ENCODE data around the gene ANLN.

ANLN gene

DNA sequence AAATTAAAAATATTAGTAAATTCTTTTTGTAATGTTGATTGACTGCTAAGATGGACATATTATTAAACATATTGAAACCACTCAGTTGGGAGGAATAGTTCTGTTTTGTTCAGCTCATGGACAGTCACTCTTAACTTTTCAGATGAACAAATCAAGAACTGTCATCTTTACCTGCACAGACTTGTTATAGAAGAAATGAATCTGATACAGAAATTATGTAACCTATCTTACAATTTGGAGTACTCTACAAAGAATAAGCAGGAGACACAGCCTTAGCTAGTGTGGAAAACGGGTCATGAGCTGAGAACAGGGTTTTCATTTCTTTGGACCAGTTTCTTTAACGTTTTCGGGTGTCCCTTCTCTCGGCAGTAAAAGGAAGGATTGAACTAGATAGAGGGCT, 1.2 kb upstream of the ANLN start:
- H3K27me3 Mint-ChIP-seq (ENCODE audit: low read depth) = peaks cover 7% of the 10 kb centered on the region
- H3K4me3 Mint-ChIP-seq = peak overlapping the region; percentile 22
- peaks cover 27% of the 10 kb centered on the region for H3K4me1 Mint-ChIP-seq (ENCODE audit: low read depth)
- H3K9me3 Mint-ChIP-seq = no peaks in the 10 kb centered on the region
- no peak overlapping the region for H3K27ac Mint-ChIP-seq
- H3K36me3 Mint-ChIP-seq (ENCODE audit: low read depth) = peaks cover 19% of the 10 kb centered on the region
- DNase-seq (ENCODE audit: low spot score) = no peak

- Mint-ChIP-seq H3K4me1 (ENCODE audit: low read depth) (peaks cover 37% of the 10 kb centered on the region), H3K27me3 (ENCODE audit: low read depth) (peaks cover 7% of the 10 kb centered on the region), H3K4me3 (peak overlapping the region; percentile 92), H3K27ac (peak overlapping the region; percentile 81), H3K9me3 (peaks cover 14% of the 10 kb centered on the region), H3K36me3 (ENCODE audit: low read depth) (peaks cover 36% of the 10 kb centered on the region)
- DNase-seq (ENCODE audit: low spot score) = peak; percentile 78
These were observed 783 bp downstream of the ANLN start for GRCh38 chr7:36390199-36391090.

- peak; percentile 29 for DNase-seq (ENCODE audit: low spot score)
- Mint-ChIP-seq H3K36me3 (ENCODE audit: low read depth) (peaks cover 45% of the 10 kb centered on the region), H3K4me3 (peak overlapping the region; percentile 92), H3K27ac (peak overlapping the region; percentile 81), H3K9me3 (peaks cover 21% of the 10 kb centered on the region), H3K4me1 (ENCODE audit: low read depth) (peaks cover 40% of the 10 kb centered on the region), H3K27me3 (ENCODE audit: low read depth) (peaks cover 4% of the 10 kb centered on the region)
These were observed 2.0 kb downstream of the ANLN start for GRCh38 chr7:36391436-36392198.

DNA sequence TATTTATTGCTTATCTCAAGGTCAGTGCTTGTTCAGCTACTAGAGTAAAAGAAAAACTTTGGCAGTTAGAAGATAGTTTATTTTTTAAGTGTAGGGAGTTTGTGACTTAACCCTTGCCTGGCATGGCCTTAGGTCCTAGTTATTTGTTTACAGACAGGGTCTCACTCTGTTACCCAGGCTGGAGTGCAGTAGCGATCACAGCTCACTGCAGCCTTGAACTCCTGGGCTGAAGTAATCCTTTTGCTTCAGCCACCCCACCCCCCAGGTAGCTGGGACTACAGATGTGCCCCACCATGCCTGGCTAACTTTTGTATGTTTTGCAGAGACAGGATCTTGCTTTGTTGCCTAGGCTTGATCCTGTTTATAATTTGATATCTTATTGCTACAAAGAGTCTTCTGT, 4.2 kb downstream of the ANLN start:
- no peak for DNase-seq (ENCODE audit: low spot score)
- peaks cover 21% of the 10 kb centered on the region for H3K9me3 Mint-ChIP-seq
- peak overlapping the region; percentile 16 for H3K4me3 Mint-ChIP-seq
- peaks cover 37% of the 10 kb centered on the region for H3K4me1 Mint-ChIP-seq (ENCODE audit: low read depth)
- peaks cover 65% of the 10 kb centered on the region for H3K36me3 Mint-ChIP-seq (ENCODE audit: low read depth)
- H3K27me3 Mint-ChIP-seq (ENCODE audit: low read depth) = no peaks in the 10 kb centered on the region
- H3K27ac Mint-ChIP-seq = no peak overlapping the region

DNA sequence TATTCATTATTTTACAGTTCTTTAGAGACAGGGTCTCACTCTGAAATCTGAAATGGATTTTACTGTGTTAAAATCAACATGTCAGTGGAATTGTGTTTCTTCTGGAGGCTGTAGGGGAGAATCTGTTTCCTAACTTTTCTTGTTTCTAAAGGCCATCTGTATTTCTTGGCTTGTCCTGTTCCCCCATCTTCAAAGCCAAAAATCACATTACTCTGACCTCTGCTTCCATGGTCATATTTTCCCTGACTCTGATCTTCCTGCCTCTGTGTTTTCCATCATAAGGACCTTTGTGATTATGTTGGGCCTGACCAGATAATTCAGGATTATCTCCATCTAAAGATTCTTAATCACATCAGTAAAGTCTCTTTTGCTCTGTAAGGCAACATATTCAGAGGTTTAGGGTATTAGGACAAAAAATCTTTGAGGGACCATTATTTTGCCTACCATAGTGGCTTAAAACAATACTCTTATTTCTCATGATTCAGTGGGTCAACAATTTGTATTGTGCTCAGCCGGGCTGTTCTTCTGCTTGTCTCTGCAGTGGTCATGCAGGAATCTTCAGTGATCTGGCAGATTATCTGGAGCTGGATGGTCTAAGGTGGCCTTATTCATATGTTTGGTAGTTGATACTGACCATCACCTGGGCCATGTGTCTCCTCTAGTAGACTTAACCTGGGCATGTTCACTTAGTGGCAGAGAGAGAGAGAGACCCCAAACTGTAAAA, 5.7 kb downstream of the ANLN start:
- H3K4me1 Mint-ChIP-seq (ENCODE audit: low read depth) = peaks cover 37% of the 10 kb centered on the region
- no peaks in the 10 kb centered on the region for H3K27me3 Mint-ChIP-seq (ENCODE audit: low read depth)
- peak overlapping the region; percentile 33 for H3K27ac Mint-ChIP-seq
- H3K9me3 Mint-ChIP-seq = peaks cover 21% of the 10 kb centered on the region
- no peak overlapping the region for H3K4me3 Mint-ChIP-seq
- H3K36me3 Mint-ChIP-seq (ENCODE audit: low read depth) = peaks cover 77% of the 10 kb centered on the region
- no peak for DNase-seq (ENCODE audit: low spot score)

DNA sequence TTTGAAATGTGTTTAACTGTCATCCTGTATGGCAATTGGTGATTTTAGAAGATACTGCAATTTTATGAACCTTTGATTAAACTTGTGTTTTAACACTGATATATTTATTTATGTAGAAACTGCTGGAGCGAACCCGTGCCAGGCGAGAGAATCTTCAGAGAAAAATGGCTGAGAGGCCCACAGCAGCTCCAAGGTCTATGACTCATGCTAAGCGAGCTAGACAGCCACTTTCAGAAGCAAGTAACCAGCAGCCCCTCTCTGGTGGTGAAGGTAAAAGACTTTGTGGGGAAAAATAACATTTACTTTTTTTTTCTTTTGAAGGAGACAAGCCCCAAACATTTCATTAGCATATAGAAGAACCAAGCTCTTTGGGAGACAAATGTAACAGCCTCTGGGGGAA, 6.5 kb downstream of the ANLN start:
- no peak overlapping the region for H3K4me3 Mint-ChIP-seq
- H3K27me3 Mint-ChIP-seq (ENCODE audit: low read depth) = no peaks in the 10 kb centered on the region
- no peak overlapping the region for H3K27ac Mint-ChIP-seq
- peaks cover 31% of the 10 kb centered on the region for H3K4me1 Mint-ChIP-seq (ENCODE audit: low read depth)
- peaks cover 21% of the 10 kb centered on the region for H3K9me3 Mint-ChIP-seq
- DNase-seq (ENCODE audit: low spot score) = no peak
- peaks cover 77% of the 10 kb centered on the region for H3K36me3 Mint-ChIP-seq (ENCODE audit: low read depth)

- Mint-ChIP-seq H3K4me3 (no peak overlapping the region), H3K27ac (no peak overlapping the region), H3K4me1 (ENCODE audit: low read depth) (peaks cover 19% of the 10 kb centered on the region), H3K36me3 (ENCODE audit: low read depth) (peaks cover 73% of the 10 kb centered on the region), H3K27me3 (ENCODE audit: low read depth) (no peaks in the 10 kb centered on the region), H3K9me3 (peaks cover 11% of the 10 kb centered on the region)
- DNase-seq (ENCODE audit: low spot score) = no peak
These were observed 10.4 kb downstream of the ANLN start for GRCh38 chr7:36400036-36400435.

GRCh38 chr7:36400606-36401005, 10.9 kb downstream of the ANLN start:
- H3K9me3 Mint-ChIP-seq = peaks cover 5% of the 10 kb centered on the region
- peaks cover 71% of the 10 kb centered on the region for H3K36me3 Mint-ChIP-seq (ENCODE audit: low read depth)
- DNase-seq (ENCODE audit: low spot score) = no peak
- H3K27ac Mint-ChIP-seq = no peak overlapping the region
- no peaks in the 10 kb centered on the region for H3K27me3 Mint-ChIP-seq (ENCODE audit: low read depth)
- peaks cover 19% of the 10 kb centered on the region for H3K4me1 Mint-ChIP-seq (ENCODE audit: low read depth)
- no peak overlapping the region for H3K4me3 Mint-ChIP-seq

DNA sequence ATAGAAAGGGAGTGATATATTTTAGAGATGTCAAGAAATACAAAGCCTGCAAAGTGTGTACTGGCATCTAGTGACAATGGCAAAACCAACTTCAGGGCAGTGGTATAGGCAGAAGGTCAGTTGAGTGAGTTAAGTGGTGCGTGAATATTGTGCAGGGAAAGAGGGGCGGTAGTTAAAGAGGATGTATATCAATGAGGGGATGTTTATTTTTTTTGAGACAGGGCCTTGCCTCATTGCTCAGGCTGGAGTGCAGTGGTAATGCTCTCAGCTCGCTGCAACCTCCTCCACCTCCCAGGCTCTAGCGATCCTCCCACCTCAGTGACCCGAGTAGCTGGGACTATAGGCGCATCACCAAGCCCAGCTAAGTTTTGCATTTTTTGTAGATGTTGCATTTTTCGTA, 13.8 kb downstream of the ANLN start:
- Mint-ChIP-seq H3K4me3 (no peak overlapping the region), H3K36me3 (ENCODE audit: low read depth) (peaks cover 60% of the 10 kb centered on the region), H3K4me1 (ENCODE audit: low read depth) (peaks cover 22% of the 10 kb centered on the region), H3K27ac (peak overlapping the region; percentile 38), H3K9me3 (no peaks in the 10 kb centered on the region), H3K27me3 (ENCODE audit: low read depth) (no peaks in the 10 kb centered on the region)
- no peak for DNase-seq (ENCODE audit: low spot score)

DNA sequence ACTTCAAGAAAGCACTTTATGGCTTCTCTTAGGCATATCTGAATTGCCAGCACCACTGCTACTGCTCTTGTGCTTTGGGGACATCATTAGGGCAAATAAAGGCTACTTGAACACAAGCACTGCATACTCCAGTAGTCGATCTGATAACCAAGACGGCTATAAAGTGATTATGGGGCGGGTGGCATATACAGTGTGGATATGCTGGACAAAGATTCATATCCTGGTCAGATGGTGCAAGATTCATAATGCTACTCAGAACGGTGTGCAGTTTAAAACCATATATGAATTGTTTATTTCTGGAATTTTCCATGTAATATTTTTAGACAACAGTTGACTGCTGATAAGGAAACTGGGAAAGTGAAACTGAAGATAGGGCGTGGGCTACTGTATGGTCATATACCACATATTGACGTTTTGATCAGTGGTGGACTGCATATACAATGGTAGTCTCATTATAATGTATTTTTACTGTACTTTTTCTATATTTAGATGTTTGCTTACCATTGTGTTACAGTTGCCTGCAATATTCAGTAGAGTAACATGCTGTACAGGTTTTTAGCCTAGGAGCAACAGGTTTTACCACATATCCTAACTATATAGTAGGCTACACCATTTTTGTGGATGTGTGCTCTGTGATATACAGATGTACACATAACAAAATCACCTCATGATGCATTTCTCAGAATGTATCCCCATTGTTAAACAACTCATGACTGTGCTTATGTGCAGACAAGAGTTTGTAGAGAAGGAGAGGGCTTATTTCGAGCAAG, 15.2 kb downstream of the ANLN start:
- no peak for DNase-seq (ENCODE audit: low spot score)
- no peaks in the 10 kb centered on the region for H3K9me3 Mint-ChIP-seq
- H3K4me1 Mint-ChIP-seq (ENCODE audit: low read depth) = peaks cover 22% of the 10 kb centered on the region
- H3K36me3 Mint-ChIP-seq (ENCODE audit: low read depth) = peaks cover 52% of the 10 kb centered on the region
- no peaks in the 10 kb centered on the region for H3K27me3 Mint-ChIP-seq (ENCODE audit: low read depth)
- no peak overlapping the region for H3K4me3 Mint-ChIP-seq
- peak overlapping the region; percentile 11 for H3K27ac Mint-ChIP-seq

GRCh38 chr7:36405409-36405803, 15.7 kb downstream of the ANLN start:
- Mint-ChIP-seq H3K27me3 (ENCODE audit: low read depth) (no peaks in the 10 kb centered on the region), H3K4me3 (no peak overlapping the region), H3K9me3 (no peaks in the 10 kb centered on the region), H3K27ac (peak overlapping the region; percentile 11), H3K36me3 (ENCODE audit: low read depth) (peaks cover 47% of the 10 kb centered on the region), H3K4me1 (ENCODE audit: low read depth) (peaks cover 22% of the 10 kb centered on the region)
- DNase-seq (ENCODE audit: low spot score) = no peak

GRCh38 chr7:36406156-36406555, 16.5 kb downstream of the ANLN start:
- no peak overlapping the region for H3K4me3 Mint-ChIP-seq
- H3K4me1 Mint-ChIP-seq (ENCODE audit: low read depth) = peaks cover 22% of the 10 kb centered on the region
- H3K36me3 Mint-ChIP-seq (ENCODE audit: low read depth) = peaks cover 42% of the 10 kb centered on the region
- no peak for DNase-seq (ENCODE audit: low spot score)
- no peaks in the 10 kb centered on the region for H3K27me3 Mint-ChIP-seq (ENCODE audit: low read depth)
- H3K27ac Mint-ChIP-seq = no peak overlapping the region
- no peaks in the 10 kb centered on the region for H3K9me3 Mint-ChIP-seq

Data from T-helper 2 cell treated with Interferon-gamma antibody and Interleukin-4, amounts not matched to agents 5 μg/mL and 100 μg/mL, for 36 hours (primary cell).